ENCODE measurements around the gene TTLL7. TPM values are rescaled to one million over a fixed set of nuclear protein-coding genes. Genes with fewer than 3 reads are reported as not detected.

The TTLL7 gene
- total and polyA plus RNA-seq, 9 of the 15 experiments (the other 6 are each of a cell fraction or from before 2014, with no cell fraction given): 0.63 to 2.6 (median 1.7) TPM

GRCh38 chr1:83850834-83851233 lies 148.1 kb downstream of the TTLL7 start:
- FAIRE-seq: no peak
- Histone ChIP-seq H4K20me1 (replicated peaks; ENCODE audit: control insufficient read depth, insufficient read depth, low read length) (no peaks in the 10 kb centered on the region), H2AFZ (ENCODE audit: low read depth, low read length) (no peak overlapping the region), H3K36me3 (ENCODE audit: control insufficient read depth, insufficient read depth, low read length) (no peaks in the 10 kb centered on the region), H3K9me3 (replicated peaks; ENCODE audit: control insufficient read depth, insufficient read depth, low read depth, low read length) (no peaks in the 10 kb centered on the region), H3K79me2 (ENCODE audit: control insufficient read depth, insufficient read depth, low read length) (no peaks in the 10 kb centered on the region), H3K4me3 (no peak overlapping the region), H3K9me1 (ENCODE audit: control insufficient read depth, insufficient read depth, low read length) (no peaks in the 10 kb centered on the region), H3K27ac (ENCODE audit: extremely low read depth, low read depth, low read length) (no peak overlapping the region), H3K27me3 (ENCODE audit: control insufficient read depth in 2 of 2, insufficient read depth in 2 of 2, low read length in 2 of 2) (no peaks in the 10 kb centered on the region), H3K9ac (ENCODE audit: insufficient read depth in 1 of 2, low read depth in 2 of 2, low read length in 2 of 2) (no peak overlapping the region), H3K4me2 (ENCODE audit: insufficient read depth, low read length) (no peak overlapping the region), H3K4me1 (replicated peaks in 1 of 2; ENCODE audit: control insufficient read depth in 2 of 2, insufficient read depth in 2 of 2, low read length in 2 of 2) (no peaks in the 10 kb centered on the region)
- intact Hi-C loops (cut with micrococcal nuclease): no loop called here
- CTCF ChIA-PET (ENCODE audit: low intra/inter-chr PET ratio): no interaction called here
- no peak for TF ChIP-seq NR0B1 (IDR thresholded peaks at IDR 0.05; ENCODE audit: partially characterized antibody)
- TF ChIP-seq CBX8 (IDR thresholded peaks at IDR 0.05; ENCODE audit: borderline replicate concordance, extremely low read depth, low read depth, low read length, poor library complexity, severe bottlenecking): no peak
- no peak for TF ChIP-seq ZFP91 (CRISPR knock-in tag; IDR thresholded peaks at IDR 0.05)
- TF ChIP-seq RB1 (IDR thresholded peaks at IDR 0.05; ENCODE audit: low read depth): no peak
- no peak for TF ChIP-seq PPARD (CRISPR knock-in tag; IDR thresholded peaks at IDR 0.05)
- WGBS (ENCODE audit: insufficient coverage, low coverage, missing lambda C conversion rate): 0% methylated on average over 3 of the region's 3 CpGs
- no peak for ATAC-seq
- in situ Hi-C loops (cut with MboI): no loop called here
- no TSS peak for BruUV-seq (replicated peaks)
- POLR2A ChIA-PET: no interaction called here
- DNase-seq (ENCODE audit: extremely low read depth in 1 of 4, low spot score in 3 of 4): no peak
